ENCODE results near the gene GPR149. TPM values are rescaled to one million over a fixed set of nuclear protein-coding genes. Genes with fewer than 3 reads are reported as not detected.

GPR149 gene
- total RNA-seq, 1 donor from 2014 or later = not detected

GRCh38 chr3:154349223-154349622 is 80.8 kb downstream of the GPR149 start:
- no peak for DNase-seq (ENCODE audit: low read depth)

GRCh38 chr3:154345422-154346122 is 84.4 kb downstream of the GPR149 start:
- DNase-seq (ENCODE audit: low read depth) = no peak

GRCh38 chr3:154338570-154338969 is 91.4 kb downstream of the GPR149 start:
- DNase-seq (ENCODE audit: low read depth) = no peak

- DNase-seq (ENCODE audit: low read depth) = no peak
Observed at GRCh38 chr3:154338008-154338407, 92.0 kb downstream of the GPR149 start.

- DNase-seq (ENCODE audit: low read depth) = peak; percentile 49
Observed at GRCh38 chr3:154334973-154335420, 95.0 kb downstream of the GPR149 start.

- no peak for DNase-seq (ENCODE audit: low read depth)
Observed at GRCh38 chr3:154327871-154328270, 102.1 kb downstream of the GPR149 start.

GRCh38 chr3:154324919-154325318 is 105.1 kb downstream of the GPR149 start:
- DNase-seq (ENCODE audit: low read depth) = peak; percentile 10

- peak; percentile 94 for DNase-seq (ENCODE audit: low read depth)
Observed at GRCh38 chr3:154323891-154324738, 105.9 kb downstream of the GPR149 start, which contains the start of gene DHX36. Gene DHX36 (minus strand): TSS chr3:154324487. CDS start chr3:154324416, 71 bp downstream.

- no peak for DNase-seq (ENCODE audit: low read depth)
Observed at GRCh38 chr3:154316974-154317767, 112.8 kb downstream of the GPR149 start.

GRCh38 chr3:154314152-154314551 is 115.8 kb downstream of the GPR149 start:
- no peak for DNase-seq (ENCODE audit: low read depth)

- peak; percentile 25 for DNase-seq (ENCODE audit: low read depth)
Observed at GRCh38 chr3:154310840-154311239, 119.2 kb downstream of the GPR149 start.

- no peak for DNase-seq (ENCODE audit: low read depth)
Observed at GRCh38 chr3:154307363-154307762, 122.6 kb downstream of the GPR149 start.

- no peak for DNase-seq (ENCODE audit: low read depth)
Observed at GRCh38 chr3:154304936-154305335, 125.1 kb downstream of the GPR149 start.

- DNase-seq (ENCODE audit: low read depth) = no peak
Observed at GRCh38 chr3:154304116-154304786, 125.7 kb downstream of the GPR149 start.

- no peak for DNase-seq (ENCODE audit: low read depth)
Observed at GRCh38 chr3:154301561-154301960, 128.4 kb downstream of the GPR149 start.

- DNase-seq (ENCODE audit: low read depth) = peak; percentile 6
Observed at GRCh38 chr3:154294016-154294415, 136.0 kb downstream of the GPR149 start.

- no peak for DNase-seq (ENCODE audit: low read depth)
Observed at GRCh38 chr3:154290187-154290586, 139.8 kb downstream of the GPR149 start.
